Ureter (tissue), 1 donor: ENCODE measurements around the gene SF3B2. TPM values are rescaled to one million over a fixed set of nuclear protein-coding genes. Genes with fewer than 3 reads are reported as not detected.
"Not testable (repeated sequence)": the region's sequence is repeated elsewhere in the genome, so short reads cannot be mapped to it uniquely, and the experiment has no call there.

ENCODE experiments used
- DNase-seq: peaks from one replicate; pipeline ENCODE4 v3.0.0-alpha.2; 2020; ENCODE audit warnings: low spot score
- total RNA-seq: library from RNA; stranded (reverse); gene quantifications from one replicate; pipeline ENCODE4 v1.2.4, GENCODE V29; 2023
- donor health status: DM: yes; HTN: yes; CAD: no.

The SF3B2 gene
- total RNA-seq, 1 donor from 2014 or later, result 156 TPM

DNA sequence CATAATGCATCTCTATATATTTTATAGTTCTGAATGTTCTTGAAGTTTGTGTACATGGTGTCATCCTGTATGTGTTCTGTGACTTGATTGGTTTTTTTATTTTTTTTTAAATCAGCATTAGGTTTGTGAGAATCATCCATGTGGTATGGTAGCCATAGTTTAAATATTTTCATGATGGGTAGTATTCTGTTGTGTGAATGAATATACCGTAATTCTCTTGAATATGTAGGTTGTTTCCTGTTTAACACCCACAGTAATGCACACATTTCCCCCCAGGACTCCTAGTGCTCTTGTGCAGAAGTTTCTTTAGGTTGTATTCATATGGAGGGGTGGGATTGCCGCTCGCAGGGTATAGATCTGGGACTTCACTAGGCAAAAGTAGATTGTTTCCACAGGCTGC, 19.9 kb downstream of the SF3B2 start:
- DNase-seq, result no peak

DNA sequence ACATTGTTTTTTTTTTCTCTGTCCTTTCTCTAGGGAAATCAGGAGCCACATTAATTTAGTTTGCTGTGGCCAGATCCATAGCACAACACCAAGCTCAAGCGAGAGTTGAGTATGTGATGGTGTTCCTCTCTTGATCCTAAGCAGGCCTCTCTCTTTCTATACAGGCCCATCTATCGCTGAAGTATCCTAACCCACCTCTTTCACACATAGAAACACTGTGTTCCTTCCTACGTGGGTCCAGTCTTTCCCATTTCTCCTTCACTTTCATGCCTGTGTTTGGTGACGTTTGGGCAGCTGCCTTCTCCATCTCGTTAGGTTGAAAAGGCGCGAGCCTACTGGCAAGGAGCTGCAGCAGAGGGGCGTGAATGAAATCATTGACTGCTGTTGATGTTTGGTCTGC, 20.4 kb downstream of the SF3B2 start:
- DNase-seq, result no peak

DNA sequence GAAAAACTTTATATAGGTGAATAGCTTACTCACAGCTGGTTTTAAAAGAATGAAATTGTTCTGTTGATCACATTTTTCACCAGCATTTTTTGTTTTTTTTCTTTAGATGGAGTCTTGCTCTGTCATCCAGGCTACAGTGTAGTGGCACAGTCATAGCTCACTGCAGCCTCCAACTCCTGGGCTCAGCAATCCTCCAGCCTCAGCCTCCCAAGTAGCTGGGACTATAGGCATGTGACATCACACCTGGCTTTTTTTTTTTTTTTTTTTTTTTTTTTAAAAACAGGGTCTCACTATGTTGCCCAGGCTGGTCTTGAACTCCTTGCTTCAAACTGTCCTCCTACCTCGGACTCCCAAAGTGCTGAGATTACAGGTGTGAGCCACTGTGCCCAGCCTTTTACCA, 21.5 kb downstream of the SF3B2 start:
- DNase-seq, result no peak

DNA sequence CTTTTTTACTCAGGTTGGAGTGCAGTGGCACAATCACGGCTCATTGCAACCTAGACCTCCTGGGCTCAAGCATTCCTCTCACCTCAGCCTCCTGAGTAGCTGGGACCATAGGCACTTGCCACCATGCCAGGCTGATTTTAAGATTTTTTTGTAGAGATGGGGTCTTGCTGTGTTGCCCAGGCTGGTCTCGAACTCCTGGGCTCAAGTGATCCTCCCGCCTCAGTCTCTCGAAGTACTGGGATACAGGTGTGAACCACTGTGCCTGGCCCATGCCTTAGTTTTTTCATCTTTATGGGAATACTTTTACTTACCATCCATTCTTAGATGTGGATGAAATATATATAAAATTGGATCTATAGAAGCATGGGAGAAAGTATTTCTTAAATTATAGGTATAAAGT, 23.1 kb downstream of the SF3B2 start:
- DNase-seq, result no peak

DNA sequence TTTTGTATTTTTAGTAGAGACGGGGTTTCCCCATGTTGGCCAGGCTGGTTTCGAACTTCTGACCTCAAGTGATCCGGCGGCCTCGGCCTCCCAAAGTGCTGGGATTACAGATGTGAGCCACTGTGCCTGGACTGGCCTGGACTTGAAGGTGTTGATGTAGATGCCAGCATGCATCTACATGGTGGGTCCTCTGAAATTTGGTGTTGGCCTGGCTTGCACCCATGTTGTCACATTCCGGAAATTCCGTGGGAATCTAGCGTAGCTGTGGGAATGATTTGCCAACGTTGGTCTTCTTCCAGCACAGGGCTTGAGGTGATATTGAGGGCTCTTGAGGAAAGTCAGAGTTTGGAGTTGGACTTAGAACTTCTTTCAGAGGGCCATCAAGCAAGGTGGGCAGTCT, 24.4 kb downstream of the SF3B2 start:
- DNase-seq, result no peak

DNA sequence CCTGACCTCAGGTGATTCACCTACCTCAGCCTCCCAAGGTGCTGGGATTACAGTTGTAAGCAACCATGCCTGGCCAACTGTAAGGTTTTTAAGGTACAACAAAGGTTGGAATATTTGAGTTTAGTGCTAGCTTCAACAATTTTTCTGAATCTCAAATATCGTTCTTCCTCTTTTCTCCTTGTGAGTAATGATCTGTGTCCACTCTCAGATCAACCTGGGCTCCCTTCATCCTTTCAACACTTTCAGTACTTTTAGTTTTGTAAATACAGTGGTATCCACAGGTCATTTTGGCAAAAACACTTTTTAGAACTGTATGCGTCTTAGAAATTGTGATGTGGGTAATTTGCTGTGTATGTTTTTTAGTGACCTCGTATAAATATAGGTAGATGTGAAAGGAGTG, 25.8 kb downstream of the SF3B2 start:
- DNase-seq, result no peak

DNA sequence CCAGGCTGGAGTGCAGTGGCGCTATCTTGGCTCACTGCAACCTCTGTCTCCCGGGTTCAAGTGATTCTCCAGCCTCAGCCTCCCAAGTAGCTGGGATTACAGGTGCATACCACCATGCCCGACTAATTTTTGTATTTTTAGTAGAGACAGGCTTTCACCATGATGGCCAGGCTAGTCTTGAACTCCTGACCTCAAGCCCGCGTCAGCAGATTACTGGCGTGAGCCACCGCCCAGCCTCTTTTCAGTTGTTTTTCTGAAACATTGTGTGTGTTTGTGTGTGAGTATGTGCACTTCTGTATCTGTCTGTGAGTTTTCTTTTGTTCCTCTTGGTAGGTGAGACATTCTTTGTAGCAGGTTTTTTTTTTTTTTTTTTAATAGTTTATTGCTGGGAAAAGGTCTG, 26.8 kb downstream of the SF3B2 start:
- not testable (repeated sequence) for DNase-seq

DNA sequence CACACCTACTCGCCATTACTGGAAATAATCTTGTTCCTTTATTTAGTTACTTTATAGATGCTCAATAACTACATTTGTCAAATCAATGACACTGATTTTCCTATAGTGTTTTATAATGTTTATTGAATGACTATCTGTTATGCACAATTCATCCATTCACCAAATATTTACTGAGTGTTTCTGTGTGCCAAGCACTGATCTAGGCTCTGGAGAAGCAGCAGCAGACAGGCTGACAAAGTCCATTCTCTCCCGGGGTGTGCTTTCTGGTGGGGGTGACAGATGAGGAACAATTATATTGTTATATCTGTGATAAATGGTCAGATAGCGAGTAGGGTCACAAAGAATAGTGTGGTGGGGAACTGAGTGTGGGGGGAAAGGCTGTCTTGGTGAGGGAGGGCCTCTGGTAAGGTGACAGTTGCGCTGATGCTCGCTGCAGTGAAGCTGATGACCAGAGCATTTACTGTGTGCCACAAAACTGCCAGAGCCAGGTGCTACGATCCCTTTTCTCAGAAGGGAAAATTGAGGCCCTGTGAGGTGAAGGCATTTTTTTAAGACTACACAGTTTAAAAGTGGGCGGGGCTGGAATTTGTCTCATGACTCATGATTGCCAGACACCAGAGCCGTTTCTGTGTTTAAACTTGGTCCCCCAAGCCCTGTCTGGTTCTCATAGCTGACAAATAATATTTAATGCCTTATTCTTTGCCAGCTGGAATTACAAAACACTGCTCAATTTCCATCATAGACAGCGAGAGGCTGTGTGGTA, 28.1 kb downstream of the SF3B2 start:
- peak; percentile 62 for DNase-seq

DNA sequence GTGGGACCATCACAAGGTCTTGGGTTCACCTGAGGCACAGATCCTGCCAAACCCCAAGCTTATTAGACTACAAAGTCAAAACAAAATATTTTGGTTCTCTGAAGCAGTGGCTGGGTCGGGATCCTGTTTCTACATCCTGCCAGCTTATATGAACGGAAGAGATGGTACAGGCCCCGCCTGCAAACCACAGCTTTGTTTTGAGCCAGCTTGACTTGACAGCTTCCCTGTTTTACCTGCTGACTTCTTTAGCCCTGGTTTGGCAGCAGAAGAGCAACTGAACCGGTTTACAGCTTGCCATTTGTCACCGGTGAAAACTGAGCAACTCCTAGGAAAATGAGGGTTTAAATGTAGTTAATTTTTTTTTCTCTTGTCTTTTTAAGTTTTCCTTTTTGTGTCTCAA, 29.3 kb downstream of the SF3B2 start:
- DNase-seq, result peak; percentile 85

DNA sequence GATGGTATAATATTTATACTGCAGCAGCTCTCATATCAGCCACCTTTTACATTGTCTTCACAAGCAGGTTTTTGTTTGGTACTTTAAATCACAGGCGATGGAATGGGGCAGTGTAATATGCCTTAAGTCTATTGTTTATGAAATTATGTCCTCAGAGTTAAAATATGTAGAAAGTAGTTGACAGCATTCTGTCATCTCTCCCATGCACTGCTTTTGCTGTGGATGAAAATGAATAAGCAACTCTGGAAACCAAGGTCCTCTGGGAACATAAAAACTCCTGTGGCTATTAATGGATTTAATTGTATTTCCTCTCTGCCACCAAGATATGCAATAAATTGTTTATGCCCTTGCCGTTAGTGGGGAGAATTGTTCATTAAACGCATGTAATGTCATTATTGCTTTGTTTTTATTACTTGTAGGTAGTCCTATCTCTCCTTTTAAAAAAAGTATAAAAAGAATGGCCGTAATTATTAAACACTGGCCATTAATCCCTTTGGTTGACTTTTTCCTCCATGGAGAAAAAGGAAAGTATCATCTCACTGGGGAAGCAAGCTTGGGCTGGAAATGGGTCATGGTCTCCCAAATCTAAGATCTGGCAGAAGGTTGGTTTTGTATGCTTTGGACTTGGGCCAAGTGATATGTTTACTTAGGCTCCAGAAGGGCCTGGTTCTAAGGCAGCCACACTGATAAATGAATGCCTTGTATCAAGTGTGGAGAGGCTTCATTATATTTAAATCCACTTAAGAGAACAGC, 31.0 kb downstream of the SF3B2 start:
- DNase-seq, result no peak

DNA sequence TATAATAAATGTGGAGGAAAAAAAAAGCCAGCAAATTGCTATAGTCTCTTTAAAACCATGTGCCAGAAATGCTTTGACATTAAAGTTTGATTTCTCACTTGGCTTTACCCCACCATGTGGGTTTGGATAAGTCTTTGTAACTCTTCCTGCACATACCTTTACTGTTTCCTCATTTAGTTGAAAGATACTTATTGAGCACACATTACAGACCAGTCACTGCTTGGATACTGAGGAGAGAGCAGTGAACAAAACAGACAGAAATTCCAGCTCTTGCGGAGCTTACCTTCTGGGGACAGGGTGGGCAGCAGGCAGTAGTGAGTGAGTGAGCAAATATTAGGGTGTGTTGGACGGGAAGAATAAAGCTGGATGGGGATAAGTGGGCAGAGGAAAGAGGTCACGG, 31.6 kb downstream of the SF3B2 start:
- no peak for DNase-seq

DNA sequence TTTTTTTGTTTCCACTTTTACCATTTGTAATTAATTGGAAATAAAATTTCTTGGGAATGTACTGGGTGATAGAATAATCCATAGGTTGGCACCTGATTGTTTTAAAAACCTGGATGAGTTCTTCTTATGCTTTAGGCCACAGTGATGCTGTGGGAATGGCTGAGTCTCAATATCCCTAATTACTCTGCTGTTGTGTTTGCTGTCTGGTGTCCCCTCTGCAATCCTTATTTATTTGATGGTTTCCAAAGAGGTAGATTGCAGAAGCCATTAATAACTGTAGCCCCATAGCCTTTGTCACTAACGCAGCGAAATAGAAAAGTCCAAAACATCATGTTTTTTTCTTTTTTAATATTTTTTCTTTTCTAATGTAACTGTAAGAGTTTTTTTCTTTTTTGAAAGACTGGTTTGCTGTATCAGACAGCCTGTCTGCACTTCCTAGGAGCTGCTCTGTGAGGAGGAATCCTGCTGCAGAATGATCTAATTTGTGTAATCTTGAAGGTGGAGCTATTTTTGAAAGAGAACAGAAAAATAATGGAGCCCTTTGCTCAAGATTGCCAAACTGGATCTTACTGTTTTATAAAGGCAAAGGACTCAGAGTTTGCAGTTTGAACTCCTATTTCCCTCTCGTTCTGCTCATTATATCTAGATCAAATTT, 32.8 kb downstream of the SF3B2 start:
- no peak for DNase-seq

DNA sequence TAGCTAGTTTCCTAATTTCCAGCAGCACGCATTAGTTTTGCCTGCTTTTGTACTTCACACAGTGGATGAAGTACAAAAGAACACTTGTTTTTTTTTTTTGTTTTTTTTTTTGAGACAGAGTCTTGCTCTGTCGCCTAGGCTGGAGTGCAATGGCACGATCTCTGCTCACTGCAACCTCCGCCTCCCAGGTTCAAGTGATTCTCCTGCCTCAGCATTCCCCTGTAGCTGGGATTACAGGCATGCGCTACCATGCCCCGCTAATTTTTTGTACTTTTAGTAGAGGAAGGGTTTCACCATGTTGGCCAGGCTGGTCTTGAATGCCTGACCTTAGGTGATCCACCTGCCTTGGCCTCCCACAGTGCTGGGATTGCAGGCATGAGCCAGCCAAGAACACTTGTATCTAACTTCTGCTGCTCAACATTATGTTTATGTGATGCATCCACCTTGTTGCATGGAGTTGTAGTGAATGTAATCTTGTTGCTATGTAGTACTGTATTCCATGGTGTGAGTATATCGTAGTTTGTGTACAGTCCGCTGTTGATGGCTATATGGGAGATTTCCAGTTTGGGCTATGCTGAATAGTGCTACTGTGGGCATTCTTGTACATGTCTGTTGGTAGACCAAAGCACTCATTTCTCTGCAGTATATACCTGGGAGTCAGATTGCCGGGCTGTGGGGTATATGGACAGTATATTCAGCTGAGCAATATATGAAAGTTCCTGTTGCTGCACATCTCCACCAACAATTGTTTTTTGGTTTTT, 35.2 kb downstream of the SF3B2 start:
- DNase-seq, result no peak

DNA sequence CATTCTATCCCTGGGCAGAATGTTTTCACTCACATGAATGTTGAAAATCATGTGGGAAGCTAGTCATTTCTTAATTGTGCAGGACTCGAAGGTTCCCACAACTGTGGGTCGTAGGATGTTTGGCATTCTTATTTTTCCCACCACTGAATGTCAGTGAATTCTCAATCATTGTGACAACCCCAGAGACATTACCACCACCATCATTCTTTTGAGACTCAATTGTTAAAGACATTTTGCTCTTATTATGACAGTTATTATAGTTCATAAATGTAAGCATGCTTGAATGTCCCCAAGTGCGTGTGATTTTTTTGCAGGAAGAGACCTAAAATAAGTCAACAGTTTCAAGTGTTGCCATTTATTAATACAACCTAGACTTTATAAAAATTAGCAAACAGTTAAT, 36.9 kb downstream of the SF3B2 start:
- no peak for DNase-seq

DNA sequence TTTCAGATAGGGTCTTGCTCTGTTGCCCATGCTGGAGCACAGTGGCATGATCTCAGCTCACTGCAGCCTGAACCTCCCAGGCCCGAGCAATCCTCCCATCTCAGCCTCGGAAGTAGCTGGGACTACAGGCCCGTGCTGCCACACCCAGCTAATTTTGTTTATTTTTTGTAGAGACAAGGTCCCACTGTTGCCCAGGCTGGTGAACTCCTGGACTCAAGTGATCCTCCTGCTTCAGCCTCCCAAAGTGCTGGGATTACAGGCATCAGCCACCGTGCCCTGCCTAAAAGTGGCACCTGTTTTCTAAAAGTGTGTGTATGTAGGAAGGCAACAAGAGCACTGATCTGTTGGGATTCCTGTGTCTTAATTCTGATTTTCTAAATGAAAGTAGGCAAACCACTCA, 38.1 kb downstream of the SF3B2 start:
- DNase-seq, result no peak

DNA sequence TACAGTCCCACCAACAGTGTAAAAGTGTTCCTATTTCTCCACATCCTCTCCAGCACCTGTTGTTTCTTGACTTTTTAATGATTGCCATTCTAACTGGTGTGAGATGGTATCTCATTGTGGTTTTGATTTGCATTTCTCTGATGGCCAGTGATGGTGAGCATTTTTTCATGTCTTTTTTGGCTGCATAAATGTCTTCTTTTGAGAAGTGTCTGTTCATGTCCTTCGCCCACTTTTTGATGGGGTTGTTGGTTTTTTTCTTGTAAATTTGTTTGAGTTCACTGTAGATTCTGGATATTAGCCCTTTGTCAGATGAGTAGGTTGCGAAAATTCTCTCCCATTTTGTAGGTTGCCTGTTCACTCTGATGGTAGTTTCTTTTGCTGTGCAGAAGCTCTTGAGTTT, 40.0 kb downstream of the SF3B2 start:
- DNase-seq, result not testable (repeated sequence)

DNA sequence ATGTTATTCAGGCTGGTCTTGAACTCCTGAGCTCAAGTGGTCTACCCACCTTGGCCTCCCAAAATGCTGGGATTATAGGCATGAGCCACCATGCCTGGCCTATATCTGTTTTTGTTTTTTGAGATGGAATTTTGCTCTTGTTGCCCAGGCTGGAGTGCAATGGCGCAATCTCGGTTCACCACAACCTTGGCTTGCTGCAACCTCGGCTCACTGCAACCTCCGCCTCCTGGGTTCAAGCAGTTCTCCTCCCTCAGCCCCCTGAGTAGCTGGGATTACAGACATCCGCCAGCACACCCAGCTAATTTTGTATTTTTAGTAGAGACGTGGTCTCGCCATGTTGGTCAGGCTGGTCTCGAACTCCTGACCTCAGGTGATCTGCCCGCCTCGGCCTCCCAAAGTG, 47.6 kb downstream of the SF3B2 start:
- not testable (repeated sequence) for DNase-seq

DNA sequence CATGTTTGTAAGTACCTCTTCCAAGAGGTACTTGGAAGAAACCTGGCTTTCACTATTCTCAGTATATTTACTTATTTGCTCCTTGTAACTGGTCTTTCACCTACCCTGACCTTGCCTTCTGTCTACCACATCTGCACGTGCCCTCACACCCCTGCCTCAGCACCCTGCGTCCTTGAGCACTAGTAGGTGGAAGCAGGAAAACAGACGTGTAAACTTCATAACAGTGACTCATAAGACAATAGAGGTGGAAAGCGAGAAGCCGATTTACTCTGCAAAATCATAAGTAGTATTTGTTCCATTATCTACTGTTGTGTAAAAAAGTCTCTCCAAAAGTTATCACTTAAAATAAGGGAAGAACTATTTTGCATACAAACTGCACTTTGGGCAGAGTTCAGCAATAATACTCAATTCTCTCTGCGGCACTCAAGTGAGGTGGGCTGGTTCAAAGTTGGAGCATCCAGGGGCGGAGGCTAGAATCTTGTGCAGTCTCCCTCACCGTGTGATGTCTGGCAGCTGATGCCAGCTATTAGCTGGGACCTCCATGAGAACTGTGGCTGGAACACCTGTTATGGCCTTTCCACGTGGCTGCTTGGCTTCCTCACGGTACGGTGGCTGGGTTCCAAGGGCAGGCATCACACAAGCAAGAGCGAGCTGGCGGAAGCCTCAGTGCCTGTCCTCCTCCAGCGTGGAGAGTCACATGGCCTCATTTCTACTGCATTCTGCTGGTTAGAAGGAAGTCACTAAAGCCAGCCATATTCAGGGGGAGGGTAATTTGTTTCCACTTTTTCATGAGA, 48.3 kb downstream of the SF3B2 start:
- DNase-seq, result peak; percentile 82

DNA sequence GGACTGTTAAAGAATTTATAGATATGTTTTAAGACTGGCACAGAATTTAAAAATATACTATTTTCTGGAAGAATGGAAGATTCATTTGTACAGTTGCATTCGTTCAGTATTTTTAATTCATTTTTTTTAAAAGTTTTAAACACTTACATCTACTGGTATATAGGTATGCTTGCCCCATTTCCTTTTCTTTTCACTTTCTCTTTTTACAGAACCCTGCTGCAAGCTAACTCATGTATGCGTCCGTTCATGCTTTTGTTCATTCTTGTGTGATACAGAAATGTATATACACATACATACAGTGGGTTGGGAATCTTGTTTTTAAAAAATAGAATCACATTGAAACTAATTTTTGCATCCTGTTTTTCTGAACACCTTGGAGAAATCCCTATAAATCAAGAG, 48.9 kb downstream of the SF3B2 start:
- DNase-seq, result no peak

DNA sequence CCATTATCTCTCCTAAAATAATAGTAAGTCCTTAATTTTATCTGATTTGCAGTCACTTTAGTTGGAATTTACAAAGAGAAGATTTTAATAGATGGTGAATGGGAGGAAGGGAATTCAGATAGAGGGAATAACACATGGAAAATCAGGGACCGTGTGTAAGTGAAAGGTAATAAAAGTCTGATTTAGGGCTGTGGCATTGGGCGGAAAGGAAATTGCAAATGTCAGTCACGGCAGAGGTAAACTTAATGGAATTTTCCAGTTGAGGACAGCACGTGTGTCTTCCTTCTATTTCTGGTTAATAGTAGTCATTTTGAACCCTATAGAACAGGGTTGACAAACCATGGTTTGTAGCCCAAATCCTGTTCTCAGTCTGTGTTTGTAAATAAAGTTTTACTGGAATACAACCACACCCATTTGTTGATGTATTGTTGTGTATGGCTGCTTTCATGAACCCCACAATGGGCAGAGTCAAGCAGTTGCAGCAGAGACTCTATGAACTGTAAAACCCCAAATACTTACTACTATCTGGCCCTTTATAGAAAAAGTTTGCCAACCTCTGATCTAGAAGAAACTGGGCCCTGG, 52.0 kb downstream of the SF3B2 start:
- DNase-seq, result no peak
